GM18511 (cell line): ENCODE measurements around the gene PGBD5.

ENCODE experiments used
- ATAC-seq: cut with Tn5 transposase; IDR thresholded peaks from one replicate; pipeline ENCODE4 v1.9.1; 2021; ENCODE audit warnings: mild to moderate bottlenecking, moderate library complexity; ENCODE audit not compliant: unreplicated experiment

Gene PGBD5

DNA sequence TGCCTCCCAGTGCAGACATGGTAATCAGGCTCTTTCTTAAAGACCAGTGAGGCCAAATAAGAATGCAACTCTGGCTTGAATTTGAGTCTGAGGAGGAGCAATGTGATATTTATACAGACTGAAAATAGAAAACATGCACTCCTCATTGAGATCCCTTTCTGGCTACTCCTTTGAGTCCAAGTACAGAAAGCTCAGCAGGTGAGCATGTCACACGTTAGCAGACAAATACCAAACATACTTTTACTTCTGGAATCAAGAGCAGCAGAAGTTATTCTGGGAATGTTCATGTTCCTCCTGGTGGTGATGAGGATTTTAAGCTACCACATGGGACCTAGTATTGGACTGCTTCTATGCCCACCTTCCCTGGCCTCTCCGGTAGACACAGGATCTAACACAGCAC lies 48.3 kb downstream of the PGBD5 start:
- ATAC-seq = no peak

DNA sequence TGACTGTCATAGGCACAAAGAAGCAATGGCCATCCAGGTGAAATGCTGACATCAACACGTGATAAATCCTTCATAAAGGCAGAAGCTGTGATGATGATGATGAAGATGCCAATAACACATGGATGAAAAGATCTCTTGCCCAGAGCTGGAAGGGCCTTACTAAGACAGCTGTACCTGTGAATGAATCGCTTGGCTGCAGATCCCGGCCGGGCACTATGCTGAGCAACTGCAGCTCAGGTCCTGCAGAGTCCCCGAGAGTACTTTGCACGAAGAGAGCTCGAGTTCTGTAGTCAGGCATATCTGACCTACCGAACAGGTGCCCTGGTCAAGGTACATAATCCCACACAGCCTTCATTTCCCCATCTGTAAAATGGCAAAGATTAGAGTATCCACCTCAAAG lies 48.8 kb downstream of the PGBD5 start:
- no peak for ATAC-seq

DNA sequence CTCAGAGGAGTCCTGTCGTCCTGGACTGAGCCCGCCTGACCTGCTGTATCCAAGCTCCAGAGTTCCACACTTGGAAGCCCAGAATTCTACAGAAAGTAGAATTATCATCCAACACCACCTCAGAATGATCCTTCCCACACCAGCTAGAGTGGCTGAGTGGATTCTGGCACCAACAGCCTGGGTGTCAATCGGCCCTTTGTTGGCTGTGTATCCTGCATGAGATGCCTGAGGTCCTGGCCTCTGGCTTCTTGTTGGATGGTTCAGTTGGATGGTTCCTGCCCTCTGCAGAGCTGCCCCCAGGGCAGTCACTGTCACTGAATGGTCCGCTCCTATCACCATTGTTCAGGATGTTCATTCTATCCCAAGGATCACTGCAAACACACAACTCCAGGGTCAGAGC lies 49.8 kb downstream of the PGBD5 start:
- ATAC-seq = no peak

DNA sequence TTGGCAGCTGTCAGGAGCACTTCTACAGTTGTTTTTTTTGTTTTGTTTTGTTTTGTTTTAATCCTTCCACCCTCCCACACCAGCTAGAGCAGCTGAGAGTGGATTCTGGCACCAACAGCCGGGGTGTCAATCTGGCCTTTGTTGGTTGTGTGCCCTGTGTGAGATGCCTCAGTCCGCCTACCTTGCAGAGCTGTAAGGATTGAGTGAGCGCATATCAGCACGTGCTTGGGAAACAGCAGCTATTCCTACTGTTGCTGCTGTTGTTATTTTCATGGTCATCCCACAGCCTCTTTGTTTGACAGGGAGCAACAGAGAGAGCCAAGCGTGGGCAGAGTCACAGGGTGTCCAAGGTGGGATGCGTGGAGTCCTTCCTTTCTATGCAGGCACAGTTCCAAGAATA lies 50.4 kb downstream of the PGBD5 start:
- ATAC-seq = no peak

DNA sequence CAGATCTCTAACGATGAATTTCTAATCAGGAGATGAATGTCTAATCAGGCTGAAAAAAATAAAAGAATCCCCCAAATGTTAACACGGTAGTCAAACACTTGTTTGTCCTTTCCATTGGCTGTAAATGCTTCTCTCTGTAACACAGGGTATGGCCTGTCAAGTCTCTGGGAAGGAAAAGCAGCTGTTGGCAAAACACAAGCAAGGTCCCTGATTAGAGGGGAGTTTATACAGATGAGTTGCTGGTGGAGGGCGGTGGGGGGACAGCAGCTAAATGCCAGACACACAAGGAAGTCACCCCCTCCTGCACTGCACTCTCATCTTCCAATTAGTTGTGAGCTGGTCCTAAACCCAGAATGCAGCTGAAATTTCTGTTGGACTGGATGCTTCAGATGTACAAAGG lies 51.0 kb downstream of the PGBD5 start:
- no peak for ATAC-seq

DNA sequence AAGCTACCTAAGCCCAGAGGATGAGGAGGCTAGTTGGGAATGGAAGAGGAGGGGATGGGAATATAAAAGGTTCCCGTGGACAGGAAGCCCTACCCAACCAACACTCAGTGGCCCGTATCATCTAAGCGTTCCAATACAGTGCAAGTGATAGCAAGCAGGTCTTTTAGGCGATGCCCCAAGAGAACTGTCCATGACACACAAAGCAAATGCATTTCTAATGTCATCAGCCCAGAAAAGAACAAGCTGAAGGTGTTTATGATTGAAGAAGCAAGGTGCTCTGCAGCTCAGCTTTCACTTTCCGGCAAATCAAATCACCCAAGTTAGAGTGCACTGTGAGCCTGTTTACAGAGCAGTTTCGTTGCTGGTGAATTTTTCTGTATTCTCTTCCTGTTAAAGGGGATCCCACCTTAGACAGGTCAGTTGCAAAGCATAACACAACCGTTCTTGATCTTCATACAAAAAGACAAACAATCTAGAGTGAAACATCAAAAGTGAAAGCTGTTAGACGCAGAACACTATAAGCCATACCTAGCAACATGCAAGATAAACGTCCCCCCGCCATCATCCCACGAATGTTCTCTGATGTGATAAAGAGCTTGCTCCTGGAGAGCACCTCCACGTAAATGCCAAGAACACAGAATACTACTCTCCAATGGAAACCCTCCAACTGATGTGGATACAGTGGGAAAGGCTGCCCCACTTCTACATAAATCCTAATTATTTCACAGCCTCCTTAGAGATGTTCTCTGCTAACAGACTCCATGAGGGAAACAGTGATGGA lies 54.0 kb downstream of the PGBD5 start:
- ATAC-seq = no peak

DNA sequence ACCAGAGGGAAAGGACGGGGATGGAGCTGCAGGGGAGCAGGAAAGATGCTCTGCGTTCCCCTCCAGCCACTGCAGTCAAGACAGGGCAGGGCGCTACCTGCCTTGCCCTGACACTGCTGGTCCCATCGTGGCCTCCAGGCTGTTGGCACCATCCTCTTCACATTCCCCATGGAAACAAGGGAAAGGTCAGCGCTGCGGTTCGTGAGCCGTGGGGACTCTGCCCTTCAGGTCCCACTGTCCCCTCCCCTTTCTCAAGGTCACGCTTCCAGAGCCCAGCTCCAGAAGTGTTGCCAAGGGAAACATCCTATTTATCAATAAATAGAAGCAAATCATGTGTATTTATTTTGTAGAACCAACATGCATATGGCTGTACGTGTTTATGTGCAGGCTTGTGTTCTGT lies 56.0 kb downstream of the PGBD5 start:
- ATAC-seq = no peak

DNA sequence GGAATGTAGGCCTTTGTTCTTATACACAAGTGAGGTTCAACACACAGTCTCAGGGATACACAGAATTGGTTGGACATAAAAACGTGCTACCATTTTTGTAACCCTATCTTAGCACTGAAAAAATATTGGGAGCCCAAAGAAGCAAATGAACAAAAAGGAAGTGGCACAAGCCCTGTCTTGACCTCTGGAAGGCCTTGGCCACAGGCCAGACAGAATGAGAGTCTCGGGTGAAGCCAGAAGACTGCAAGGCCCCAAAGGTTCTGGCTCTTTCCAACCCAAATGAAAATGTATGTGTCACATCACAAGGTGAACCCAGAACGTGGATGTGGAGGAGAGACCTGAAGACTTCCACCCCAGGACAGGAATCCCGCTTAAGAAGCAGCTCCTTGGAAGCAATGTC lies 57.3 kb downstream of the PGBD5 start:
- ATAC-seq = no peak

DNA sequence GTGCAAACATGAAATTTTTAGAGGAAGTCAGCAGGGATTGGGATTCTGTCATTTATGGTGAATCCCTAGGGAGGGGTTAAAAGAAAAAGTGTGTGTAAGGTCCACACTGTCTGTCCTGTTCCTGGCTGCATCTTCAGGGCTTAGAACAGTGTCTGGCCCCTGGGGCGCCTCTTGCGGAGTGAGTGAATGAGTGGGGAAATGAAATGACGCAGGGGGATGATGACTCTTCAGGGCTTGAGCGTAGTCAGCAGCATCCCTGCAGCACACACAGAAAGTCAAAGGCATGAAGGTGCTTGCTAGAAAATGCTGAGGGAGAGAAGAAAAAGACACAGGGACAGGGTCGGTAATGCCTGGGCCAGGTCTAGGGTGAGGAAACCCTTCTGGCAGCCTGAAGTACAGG lies 57.8 kb downstream of the PGBD5 start:
- ATAC-seq = no peak

DNA sequence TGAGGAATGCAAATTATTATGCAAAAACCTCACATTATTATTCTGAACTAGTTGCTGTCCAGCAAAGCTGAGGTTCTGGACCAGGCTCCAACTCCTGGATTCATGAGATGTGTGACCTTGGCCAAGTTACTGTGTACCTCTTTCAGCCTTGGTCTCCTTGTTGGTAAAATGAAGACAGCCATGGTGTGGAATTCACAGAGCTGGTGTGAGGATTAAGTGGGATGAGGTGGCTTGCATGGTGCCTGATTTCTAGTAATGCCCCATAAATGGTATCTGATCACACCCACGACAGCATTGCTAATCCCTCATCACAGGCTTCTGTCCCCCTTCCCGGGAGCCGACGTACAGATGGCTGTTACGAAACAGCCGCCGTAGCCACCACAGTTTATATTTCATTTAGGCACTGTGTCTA lies 59.6 kb downstream of the PGBD5 start:
- ATAC-seq = no peak

DNA sequence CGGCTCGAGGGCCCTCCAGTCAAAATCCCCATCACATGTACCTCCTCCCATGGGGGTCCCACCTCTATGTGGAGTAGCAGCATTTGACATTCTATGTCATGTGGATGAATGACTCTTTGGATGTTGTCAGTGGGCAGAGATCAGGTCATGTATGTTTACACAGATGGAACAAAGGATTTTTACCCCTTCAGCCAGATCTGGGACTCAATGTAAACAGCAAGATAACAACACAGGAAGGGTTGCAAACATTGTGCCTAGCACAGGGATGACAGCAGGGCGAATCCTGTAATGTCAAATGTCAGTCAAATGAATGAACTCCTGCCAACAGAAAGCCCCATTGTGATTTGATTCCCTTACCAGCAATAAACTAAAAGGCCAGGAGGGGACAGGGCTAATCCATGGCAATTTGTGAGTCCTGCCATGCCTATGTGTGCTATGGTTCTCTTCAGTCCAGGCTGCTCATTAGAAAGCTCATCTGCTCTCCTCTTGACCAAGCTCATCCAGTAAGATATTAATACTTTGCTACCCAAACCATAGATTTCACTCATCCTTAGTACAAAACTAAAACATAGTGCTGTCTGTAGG lies 60.3 kb downstream of the PGBD5 start:
- no peak for ATAC-seq

DNA sequence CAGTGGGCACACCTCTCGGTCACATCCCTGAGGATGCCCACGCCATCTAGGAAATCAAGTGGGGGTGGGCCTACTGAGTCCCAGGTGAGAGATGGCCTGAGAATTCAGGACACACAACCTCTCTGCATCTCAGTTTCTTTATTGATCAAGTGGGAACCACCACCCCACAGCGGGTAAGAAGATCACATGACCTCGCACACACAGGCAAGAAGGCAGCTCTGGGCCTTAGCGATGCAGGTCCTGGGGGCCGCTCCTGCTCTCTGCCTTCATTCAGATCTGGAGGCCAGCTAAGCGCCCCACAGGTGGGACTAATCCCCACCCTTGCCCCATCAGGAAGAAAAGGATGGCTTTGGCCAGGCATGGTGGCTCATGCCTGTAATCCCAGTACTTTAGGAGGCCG lies 63.2 kb downstream of the PGBD5 start:
- no peak for ATAC-seq

DNA sequence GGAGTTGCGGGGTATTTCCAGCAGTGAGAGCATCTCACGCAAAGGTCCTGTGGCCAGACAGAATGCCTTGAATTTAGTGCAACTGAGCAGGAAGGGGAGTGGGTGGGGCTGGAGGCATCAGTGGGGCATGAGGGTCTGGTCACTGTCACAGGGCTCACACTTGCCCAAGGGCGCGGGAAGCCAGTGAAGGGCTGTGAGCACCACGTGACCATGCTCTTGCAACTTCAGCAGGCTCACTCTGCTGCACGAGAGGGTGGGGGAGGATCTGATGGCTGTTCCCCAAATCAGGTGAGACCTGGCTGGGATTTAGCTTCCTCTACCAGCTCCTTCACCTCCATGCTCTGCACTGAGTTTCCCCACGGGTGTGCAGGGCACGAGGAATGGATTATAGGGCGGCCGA lies 64.2 kb downstream of the PGBD5 start:
- no peak for ATAC-seq

DNA sequence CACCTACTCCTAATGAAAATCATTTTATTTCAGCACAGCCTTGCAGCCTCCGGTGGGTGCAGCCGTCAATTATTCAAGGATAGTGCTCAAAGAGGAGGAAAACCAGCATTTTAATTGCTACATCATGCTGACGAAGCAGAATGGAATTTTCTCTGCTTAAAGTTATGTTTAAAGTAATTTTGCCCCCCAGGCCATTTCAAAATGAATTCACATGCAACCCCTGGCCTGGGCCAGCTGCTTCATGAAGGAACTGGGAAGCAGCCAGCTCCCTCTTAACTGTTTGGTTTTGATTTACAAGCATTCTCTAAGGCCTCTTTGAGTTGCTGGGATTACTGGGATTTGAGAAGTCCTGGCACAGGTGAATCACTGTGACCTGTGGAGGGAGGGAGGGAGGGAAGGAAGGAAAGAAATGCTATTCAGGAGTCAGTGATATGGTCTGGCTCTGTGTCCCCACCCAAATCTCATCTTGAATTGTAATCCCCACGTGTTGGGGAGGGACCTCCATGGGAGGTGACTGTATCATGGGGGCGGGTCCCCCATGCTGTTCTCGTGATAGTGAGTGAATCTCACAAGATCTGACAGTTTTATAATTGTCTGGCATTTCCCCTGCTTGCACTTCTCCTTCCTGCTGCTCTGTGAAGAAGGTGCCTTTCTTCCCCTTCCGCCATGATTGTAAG lies 66.0 kb downstream of the PGBD5 start:
- no peak for ATAC-seq

DNA sequence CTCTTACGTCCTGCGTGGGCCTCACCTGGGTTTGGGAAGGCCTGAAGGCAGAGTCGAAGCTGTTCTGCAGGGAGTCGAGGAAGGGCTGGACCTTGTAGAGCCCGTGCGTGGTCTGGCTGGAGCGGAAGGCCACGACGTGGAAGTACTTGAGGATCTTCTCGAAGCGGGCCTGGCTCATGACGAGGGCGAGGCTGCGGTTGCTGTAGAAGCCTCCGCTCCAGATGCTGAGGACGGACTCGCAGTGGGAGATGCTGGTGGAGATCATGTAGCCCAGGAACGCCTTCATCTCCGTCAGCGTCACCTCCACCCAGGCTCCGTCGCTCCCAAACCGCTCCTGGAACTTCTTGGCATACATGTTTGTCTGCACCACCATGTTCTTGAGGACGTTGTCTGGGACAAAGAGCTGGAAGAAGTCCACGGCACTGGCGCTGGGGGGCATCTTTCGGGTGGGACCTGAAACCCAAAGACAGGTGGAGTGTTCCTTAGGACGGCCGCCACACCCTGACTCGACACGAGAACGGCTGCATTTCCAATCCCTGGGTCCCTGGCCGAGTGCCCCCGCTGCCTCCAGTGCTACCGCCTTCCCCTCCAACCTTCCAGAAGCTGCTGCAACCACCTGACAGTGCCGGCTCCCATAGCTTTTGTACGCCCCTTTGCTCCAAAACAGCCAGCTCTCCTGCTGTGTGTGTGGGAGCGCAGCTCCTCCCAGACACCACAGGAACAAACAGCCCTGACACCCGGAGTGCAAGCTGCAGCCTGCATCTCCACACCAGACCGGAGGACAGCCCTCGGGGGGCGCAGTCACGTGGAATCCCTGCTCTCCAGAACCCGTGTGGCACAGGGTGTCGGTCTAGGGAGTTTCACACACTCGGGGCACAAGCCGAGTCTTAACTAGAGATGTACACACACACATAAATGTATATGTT lies 69.0 kb downstream of the PGBD5 start:
- no peak for ATAC-seq

DNA sequence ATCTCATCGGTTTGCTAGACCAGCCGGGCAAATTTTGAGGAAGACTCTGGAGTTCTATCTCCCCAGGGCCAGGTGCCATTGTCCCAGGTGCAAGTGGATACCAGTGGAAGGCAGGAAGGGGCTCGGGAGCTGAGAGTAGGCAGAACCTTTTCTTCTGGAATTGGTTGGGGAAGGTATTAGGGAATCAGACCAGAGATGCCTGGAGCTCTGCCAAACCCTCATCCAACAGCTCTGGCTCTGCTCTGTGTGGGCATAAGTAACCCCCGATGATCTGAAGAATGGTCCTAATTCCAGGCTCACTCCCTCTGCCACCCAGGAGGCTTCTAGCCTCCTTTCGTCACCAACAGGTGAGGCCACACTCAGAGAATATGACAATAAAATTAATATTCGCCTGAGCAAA lies 69.9 kb downstream of the PGBD5 start:
- no peak for ATAC-seq

DNA sequence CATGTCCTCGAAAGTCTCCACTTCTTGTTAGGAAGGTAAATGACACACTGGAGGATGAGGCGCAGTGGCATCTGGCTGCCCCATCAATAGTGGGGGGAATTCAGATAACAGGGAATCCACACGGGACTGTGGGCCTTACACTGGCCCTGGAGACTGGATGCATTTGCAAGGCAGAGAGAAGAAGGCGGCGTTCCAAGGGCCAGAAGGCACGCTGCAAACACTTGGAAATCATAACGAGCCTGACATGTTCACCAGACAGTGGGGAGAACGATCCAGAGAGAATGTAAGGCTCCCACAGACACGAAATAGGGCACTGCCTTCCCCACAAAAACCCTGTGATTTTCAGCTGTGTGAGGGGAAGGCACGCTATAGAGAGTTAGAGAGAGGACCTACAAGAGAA lies 70.5 kb downstream of the PGBD5 start:
- no peak for ATAC-seq

DNA sequence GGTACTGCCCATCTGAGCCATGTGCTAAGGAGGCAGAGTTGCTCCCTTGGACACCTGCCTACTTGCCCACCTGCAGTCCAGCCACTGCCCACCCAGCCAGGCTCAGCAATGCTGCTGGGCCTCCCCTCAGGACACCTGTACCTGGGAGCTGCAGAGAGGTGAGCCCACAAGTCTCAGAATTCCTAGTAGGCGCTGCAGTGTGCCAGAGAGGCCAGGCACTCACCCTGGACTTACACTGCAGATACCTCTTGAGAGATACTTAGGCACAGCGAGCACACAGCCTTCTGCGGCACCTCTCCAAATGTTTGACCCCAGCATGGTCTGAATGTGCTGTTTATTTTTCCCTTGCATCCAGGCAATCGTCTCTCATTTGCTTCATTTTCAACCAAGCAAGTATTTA lies 71.0 kb downstream of the PGBD5 start:
- ATAC-seq = no peak

DNA sequence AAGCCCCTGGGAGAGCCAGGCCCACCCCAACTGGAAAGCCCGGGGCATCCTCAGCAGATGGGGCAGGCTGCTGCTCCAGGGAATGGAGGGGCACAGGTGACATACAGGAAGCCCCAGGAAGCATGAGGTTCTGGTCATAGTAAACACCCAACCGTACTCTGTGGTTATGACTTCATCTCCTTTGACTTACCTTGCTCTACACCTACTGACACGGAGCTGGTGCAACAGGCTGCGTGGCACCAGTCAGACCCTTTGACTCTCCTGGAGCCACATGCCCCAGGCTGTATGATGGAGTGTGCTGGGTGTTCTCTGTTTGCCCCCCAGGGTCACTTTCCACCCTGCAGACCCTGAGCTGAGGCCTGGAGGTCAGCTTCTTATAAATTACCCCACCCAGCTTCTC lies 72.1 kb downstream of the PGBD5 start:
- ATAC-seq = no peak

DNA sequence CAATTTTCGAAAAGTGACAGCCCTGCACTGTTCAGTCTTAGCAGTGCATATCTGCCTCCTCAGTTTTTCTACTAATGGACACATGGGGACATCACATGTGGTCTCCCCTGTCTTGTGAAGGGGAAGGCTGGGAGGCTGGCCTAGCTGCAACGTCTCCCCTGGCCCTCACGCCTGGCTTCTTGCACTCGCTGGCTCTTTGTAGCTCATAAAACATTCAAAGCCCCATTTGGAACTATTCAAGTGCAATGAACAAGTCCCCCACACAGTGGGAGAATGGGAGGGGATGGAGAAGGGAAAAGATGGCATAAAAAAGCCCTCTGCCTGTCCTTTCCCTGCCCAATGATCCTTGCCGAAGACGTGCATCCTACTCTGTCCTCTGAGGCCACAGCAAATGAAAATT lies 73.6 kb downstream of the PGBD5 start:
- no peak for ATAC-seq

DNA sequence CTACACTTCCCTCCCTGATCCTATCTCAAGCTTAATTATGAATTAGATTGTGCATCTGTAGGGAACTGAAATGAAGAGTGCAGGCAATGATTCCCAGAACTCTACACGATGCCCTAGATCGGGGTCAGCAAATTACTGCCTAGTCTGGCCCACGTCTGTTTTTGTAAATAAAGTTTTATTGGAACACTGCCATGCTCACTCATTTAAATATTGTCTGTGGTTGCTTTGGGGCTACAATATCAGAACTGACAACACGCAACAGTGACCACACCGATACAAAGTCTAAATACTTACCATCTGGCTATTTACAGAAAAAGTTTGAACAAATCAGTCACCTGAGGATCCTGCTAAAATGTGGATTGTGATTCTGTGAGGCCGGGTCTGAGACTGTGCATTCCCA lies 74.1 kb downstream of the PGBD5 start:
- no peak for ATAC-seq
